Measurements from ENCODE around the gene PKNOX2.

The PKNOX2 gene

DNA sequence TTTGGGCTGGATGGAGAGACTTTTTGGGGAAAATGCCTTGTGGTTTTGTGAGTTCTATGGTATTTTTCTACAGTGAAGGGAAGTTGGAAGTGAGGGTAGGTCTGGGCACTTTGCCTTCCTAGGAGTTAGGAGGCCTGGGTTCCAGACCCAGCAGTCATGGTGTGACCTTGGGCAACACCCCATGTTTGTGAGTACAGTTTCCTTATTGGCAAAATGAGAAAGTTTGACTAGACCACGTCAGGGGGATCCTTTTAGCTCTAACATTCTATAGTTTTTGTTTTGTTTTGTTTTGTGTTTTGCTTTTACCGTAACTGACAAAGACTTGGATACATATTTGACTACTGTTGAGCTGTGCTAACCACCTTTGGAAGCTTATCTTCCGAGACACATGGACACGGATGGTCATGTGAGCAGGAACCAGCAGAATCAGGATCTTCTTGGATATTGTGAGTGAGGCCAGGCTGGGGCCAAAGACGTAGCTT lies 109.0 kb downstream of the PKNOX2 start:
- Histone ChIP-seq H3K27ac (ENCODE audit: low read length) (no peak overlapping the region), H3K79me2 (ENCODE audit: insufficient read depth, low read length) (no peaks in the 10 kb centered on the region), H3K27me3 (ENCODE audit: insufficient read depth, low read length, poor library complexity) (peaks cover 21% of the 10 kb centered on the region), H2AFZ (ENCODE audit: low read depth, low read length) (no peak overlapping the region), H3K9ac (ENCODE audit: low read depth, low read length) (no peak overlapping the region), H3K9me3 (ENCODE audit: insufficient read depth, low read length, severe bottlenecking) (no peaks in the 10 kb centered on the region), H3K36me3 (ENCODE audit: insufficient read depth, low read length) (no peaks in the 10 kb centered on the region), H4K20me1 (ENCODE audit: insufficient read depth, low read length) (no peaks in the 10 kb centered on the region), H3K4me1 (ENCODE audit: insufficient read depth, low read length) (no peaks in the 10 kb centered on the region), H3K4me3 (ENCODE audit: low read depth in 1 of 2, low read length in 2 of 2) (no peak overlapping the region), H3K4me2 (ENCODE audit: insufficient read depth, low read length) (no peak overlapping the region)
- no peak for TF ChIP-seq EZH2 (IDR thresholded peaks at IDR 0.05; ENCODE audit: borderline replicate concordance, low read depth, low read length, severe bottlenecking)
- TF ChIP-seq, protein P1, sequence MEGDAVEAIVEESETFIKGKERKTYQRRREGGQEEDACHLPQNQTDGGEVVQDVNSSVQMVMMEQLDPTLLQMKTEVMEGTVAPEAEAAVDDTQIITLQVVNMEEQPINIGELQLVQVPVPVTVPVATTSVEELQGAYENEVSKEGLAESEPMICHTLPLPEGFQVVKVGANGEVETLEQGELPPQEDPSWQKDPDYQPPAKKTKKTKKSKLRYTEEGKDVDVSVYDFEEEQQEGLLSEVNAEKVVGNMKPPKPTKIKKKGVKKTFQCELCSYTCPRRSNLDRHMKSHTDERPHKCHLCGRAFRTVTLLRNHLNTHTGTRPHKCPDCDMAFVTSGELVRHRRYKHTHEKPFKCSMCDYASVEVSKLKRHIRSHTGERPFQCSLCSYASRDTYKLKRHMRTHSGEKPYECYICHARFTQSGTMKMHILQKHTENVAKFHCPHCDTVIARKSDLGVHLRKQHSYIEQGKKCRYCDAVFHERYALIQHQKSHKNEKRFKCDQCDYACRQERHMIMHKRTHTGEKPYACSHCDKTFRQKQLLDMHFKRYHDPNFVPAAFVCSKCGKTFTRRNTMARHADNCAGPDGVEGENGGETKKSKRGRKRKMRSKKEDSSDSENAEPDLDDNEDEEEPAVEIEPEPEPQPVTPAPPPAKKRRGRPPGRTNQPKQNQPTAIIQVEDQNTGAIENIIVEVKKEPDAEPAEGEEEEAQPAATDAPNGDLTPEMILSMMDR (IDR thresholded peaks at IDR 0.05; ENCODE audit: borderline replicate concordance, extremely low read depth, low read length, poor library complexity, severe bottlenecking), result no peak
- ATAC-seq (ENCODE audit: insufficient read depth, low read depth) (no peak), DNase-seq (no peak)

DNA sequence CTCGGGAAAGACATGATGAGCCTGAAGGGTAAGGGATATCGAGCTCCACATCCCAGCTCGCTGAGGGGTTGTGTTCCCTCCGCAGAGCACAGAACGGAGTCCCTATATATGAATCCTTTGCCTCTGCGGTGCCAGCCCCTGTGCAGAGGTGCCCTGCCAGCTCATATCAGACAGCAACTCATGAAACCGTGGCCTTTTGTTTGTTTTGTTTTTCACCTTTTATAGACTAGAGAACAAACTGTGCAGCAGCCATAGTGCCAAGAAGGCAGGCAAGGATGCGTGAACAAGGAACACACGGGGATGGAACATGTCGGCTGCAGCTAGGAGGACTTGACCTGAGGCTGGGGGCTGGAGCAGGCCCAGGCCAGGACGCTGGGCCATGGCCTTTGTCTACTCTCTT lies 109.8 kb downstream of the PKNOX2 start:
- Histone ChIP-seq H3K9ac (ENCODE audit: low read depth, low read length) (no peak overlapping the region), H3K27ac (ENCODE audit: low read length) (no peak overlapping the region), H3K36me3 (ENCODE audit: insufficient read depth, low read length) (no peaks in the 10 kb centered on the region), H3K4me2 (ENCODE audit: insufficient read depth, low read length) (no peak overlapping the region), H4K20me1 (ENCODE audit: insufficient read depth, low read length) (no peaks in the 10 kb centered on the region), H3K27me3 (ENCODE audit: insufficient read depth, low read length, poor library complexity) (peaks cover 22% of the 10 kb centered on the region), H2AFZ (ENCODE audit: low read depth, low read length) (no peak overlapping the region), H3K4me3 (ENCODE audit: low read depth in 1 of 2, low read length in 2 of 2) (no peak overlapping the region), H3K9me3 (ENCODE audit: insufficient read depth, low read length, severe bottlenecking) (no peaks in the 10 kb centered on the region), H3K79me2 (ENCODE audit: insufficient read depth, low read length) (no peaks in the 10 kb centered on the region), H3K4me1 (ENCODE audit: insufficient read depth, low read length) (no peaks in the 10 kb centered on the region)
- DNase-seq, result no peak
- TF ChIP-seq EZH2 (IDR thresholded peaks at IDR 0.05; ENCODE audit: borderline replicate concordance, low read depth, low read length, severe bottlenecking), result no peak
- TF ChIP-seq, protein P1 (IDR thresholded peaks at IDR 0.05; ENCODE audit: borderline replicate concordance, extremely low read depth, low read length, poor library complexity, severe bottlenecking), result no peak
- no peak for ATAC-seq (ENCODE audit: insufficient read depth, low read depth)

DNA sequence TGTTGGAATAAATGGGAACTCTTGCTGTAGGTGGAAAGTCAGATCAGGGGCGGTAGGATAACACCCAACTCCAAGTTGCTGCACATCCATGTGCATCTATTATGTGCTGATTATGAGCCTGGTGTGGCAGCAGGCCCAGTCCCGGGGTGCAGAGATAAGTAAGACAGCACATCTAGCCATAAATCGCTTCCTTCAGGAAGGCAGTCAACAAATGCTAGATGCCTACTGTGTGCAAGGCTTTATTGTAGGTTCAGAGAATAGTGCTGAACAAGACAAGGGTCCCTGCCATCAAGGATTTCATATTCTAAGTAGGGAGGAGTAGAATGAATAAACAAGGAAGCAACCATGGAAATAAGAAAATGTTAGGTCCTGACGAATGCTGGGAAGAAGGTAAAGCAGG lies 110.2 kb downstream of the PKNOX2 start:
- H3K4me3 ChIP-seq (ENCODE audit: low read depth in 1 of 2, low read length in 2 of 2), result no peak overlapping the region
- peaks cover 22% of the 10 kb centered on the region for H3K27me3 ChIP-seq (ENCODE audit: insufficient read depth, low read length, poor library complexity)
- DNase-seq, result no peak
- ATAC-seq (ENCODE audit: insufficient read depth, low read depth), result no peak
- H3K79me2 ChIP-seq (ENCODE audit: insufficient read depth, low read length), result no peaks in the 10 kb centered on the region
- H3K4me2 ChIP-seq (ENCODE audit: insufficient read depth, low read length), result no peak overlapping the region
- H3K4me1 ChIP-seq (ENCODE audit: insufficient read depth, low read length), result no peaks in the 10 kb centered on the region
- H3K27ac ChIP-seq (ENCODE audit: low read length), result no peak overlapping the region
- H3K9me3 ChIP-seq (ENCODE audit: insufficient read depth, low read length, severe bottlenecking), result no peaks in the 10 kb centered on the region
- no peak overlapping the region for H2AFZ ChIP-seq (ENCODE audit: low read depth, low read length)
- no peak for TF ChIP-seq EZH2 (IDR thresholded peaks at IDR 0.05; ENCODE audit: borderline replicate concordance, low read depth, low read length, severe bottlenecking)
- TF ChIP-seq, protein P1 (IDR thresholded peaks at IDR 0.05; ENCODE audit: borderline replicate concordance, extremely low read depth, low read length, poor library complexity, severe bottlenecking), result no peak
- H4K20me1 ChIP-seq (ENCODE audit: insufficient read depth, low read length), result no peaks in the 10 kb centered on the region
- H3K36me3 ChIP-seq (ENCODE audit: insufficient read depth, low read length), result no peaks in the 10 kb centered on the region
- H3K9ac ChIP-seq (ENCODE audit: low read depth, low read length), result no peak overlapping the region
